GM18508 (cell line): ENCODE data around the gene S100A5.
"Not testable (repeated sequence)": the region's sequence is repeated elsewhere in the genome, so short reads cannot be mapped to it uniquely, and the experiment has no call there.

ENCODE experiments used
- ATAC-seq: cut with Tn5 transposase; IDR thresholded peaks from one replicate; pipeline ENCODE4 v1.9.1; 2021; ENCODE audit warnings: moderate number of reproducible peaks; ENCODE audit not compliant: insufficient read depth, unreplicated experiment

S100A5 gene

DNA sequence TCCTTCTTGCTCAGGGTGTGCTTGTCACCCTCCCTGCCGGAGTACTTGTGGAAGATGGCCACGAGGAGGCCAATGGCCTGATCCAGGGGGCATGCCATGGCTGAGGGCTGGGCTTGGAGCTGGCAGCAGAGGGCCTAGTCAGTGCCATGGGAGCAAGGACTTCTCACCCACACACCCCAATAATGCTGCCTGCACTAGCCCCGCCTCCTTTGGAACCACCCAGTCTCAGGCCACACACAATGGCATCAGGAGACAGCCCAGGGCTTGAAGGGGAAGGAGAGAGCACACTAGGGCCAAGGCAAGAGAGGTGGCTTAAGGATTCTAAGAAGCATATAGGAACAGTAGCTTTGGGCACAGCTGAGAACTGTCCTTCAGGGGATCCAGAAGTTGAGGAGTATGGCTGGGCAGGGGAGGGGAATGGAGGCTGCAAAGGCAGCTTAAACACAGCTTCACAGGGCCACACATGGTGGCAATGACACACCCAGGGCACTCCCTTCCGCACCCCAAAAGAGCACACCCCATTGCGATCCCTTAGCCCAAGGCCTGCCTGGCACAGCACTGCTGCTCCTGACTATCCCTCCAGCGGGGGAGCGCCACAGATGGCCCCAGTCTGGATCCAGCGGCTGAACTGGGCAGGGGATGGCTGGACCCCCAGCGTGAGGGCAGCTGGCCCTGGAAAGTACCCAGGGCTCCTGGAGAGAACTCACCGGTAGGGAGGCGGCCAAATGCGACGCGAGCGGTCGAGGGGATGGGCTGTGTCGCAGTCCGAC is 5.3 kb downstream of the S100A5 start, which contains the start of gene S100A6:
TSS of gene S100A6 (minus strand) at position 750 of the 770 bp plus-strand sequence. CDS start at position 98, 652 bp downstream.
- ATAC-seq = no peak

DNA sequence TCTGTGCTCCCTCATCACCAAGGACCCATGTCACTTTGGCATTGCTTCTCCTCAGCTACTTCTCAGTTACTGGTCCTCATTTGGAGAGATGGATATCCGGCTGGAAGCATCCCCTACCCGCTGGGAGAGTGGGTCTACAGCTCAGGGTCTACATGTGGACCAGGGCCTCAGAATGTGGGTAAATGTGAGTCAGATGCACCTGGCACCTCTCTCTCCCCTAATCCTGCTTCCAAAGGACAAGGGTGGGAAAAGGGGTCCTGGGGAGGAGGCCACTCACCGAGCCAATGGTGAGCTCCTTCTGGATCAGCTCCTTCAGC is 5.9 kb downstream of the S100A5 start:
- ATAC-seq = no peak

DNA sequence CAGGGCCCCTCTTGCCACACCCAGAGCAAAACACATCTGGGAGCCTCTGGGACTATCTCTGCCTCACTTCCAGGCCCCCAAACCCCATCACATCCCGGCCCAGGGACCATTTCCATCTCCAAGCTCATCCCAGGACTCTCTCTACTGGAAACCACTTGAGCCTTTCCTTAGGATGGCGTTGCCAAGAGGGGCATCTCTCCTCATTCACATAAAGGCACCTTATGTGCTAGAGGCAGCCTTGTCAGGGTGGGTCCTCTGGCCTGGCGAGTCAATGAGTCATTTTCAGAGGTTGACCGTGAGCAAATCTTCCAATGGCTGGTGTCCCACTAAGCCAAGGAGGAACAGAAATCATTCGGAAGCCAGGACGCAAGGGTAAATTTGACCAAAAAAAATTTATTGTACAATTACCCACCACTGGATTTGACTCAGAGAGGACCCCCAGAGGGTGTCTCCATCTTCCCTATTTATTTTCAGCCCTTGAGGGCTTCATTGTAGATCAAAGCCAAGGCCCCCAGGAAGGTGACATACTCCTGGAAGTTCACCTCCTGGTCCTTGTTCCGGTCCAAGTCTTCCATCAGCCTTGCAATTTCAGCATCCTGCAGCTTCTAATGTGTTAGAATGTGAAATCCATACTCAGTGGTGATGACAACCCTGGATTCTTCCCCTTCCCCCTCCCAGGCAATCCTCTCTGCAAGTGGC is 6.4 kb downstream of the S100A5 start:
- ATAC-seq = no peak

DNA sequence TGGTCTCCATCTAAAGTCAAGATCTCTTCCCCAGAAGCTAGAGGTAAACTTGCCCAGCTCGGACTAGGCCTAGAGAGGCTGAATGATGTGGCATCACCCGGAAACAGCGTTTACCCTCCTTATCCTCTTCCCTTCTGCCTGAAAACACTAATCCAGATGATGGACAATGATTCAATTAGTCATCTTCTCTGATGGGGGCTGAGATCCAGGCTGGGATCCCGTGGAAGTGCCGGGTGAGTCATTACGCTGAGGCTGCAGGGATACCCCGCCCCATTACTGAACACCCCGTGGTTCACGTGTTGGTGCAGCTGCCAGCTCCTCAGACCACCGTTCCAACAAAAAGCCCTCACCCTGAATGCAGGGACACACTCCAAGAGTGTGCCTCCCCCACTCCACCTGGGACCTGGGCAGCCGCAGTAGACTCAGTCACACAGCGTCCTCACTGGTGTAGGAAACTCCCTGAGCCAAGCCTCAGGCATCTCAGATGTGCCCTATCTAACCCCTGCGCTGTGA is 7.0 kb downstream of the S100A5 start:
- ATAC-seq = no peak

- no peak for ATAC-seq
Observed at GRCh38 chr1:153532769-153533599, 7.8 kb downstream of the S100A5 start.

DNA sequence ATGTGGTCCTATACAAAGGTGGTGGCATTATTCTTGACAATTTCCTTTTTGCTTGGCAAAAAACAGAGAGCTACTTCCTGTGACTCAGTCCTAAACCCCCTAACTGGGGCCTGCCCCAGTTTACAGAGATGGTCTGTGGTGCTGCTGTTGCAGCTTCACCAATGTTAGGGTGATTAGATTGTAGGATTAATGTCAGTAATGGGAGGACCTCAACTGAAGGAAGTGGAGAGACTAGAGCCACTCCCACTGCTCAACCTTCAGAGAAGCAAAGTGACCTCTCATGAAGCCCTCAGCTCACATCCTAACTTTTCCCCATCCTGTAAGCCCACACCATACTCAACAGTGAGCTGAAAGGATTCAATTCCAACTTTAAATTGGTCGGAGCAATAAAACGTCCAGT is 8.6 kb downstream of the S100A5 start:
- no peak for ATAC-seq

GRCh38 chr1:153531638-153532037 is 9.1 kb downstream of the S100A5 start:
- ATAC-seq = no peak

- no peak for ATAC-seq
Observed at GRCh38 chr1:153527683-153528040, 13.1 kb downstream of the S100A5 start.

DNA sequence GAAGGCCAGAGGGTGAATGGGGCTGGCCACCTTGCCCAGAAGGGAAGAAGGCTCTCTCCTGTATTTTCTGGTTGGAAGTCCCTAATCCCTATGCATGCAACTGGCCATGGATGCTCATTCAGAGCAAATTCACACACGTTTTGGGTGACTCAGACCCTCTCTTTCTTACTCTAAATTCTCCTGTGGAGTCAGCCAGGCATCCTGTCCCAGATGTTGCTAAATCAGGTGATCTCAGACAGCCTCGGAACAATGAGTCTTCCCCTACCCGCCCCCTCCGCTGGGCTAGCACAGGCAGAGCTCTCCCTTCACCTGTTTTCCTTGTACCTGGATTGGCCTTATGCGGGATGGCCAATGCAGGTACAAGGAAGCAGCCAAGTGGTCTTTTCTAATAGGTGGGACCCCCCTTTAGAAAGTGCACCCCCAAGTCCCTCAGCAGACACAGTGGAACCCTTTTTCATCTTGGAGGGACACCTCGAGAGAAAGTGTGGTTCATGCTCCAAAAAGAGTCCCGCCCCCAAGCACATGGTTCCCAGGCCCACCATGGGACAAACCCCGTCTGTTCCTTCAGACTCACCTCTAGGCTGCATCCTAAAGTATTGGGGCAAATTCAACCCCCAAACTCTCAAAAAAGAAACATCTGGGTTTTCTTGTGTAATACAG is 13.6 kb downstream of the S100A5 start:
- ATAC-seq = no peak

- no peak for ATAC-seq
Observed at GRCh38 chr1:153526132-153526543, 14.6 kb downstream of the S100A5 start.

GRCh38 chr1:153525088-153525728 is 15.5 kb downstream of the S100A5 start:
- no peak for ATAC-seq

DNA sequence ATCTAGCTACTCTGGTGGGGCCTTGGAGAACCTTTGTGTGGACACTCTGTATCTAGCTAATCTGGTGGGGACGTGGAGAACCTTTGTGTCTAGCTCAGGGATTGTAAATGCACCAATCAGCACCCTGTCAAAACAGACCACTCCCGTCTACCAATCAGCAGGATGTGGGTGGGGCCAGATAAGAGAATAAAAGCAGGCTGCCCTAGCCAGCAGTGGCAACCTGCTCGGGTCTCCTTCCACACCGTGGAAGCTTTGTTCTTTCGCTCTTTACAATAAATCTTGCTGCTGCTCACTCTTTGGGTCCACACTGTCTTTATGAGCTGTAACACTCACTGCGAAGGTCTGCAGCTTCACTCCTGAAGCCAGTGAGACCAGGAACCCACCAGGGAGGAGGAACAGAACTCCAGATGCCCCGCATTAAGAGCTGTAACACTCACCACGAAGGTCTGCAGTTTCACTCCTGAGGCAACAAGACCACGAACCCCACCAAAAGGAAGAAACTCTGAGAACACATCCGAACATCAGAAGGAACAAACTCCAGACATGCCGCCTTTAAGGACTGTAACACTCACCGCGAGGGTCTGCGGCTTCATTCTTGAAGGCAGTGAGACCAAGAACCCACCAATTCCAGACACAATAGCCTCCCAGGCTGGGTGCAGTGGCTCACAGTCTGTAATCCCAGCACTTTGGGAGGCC is 18.2 kb downstream of the S100A5 start:
- not testable (repeated sequence) for ATAC-seq

DNA sequence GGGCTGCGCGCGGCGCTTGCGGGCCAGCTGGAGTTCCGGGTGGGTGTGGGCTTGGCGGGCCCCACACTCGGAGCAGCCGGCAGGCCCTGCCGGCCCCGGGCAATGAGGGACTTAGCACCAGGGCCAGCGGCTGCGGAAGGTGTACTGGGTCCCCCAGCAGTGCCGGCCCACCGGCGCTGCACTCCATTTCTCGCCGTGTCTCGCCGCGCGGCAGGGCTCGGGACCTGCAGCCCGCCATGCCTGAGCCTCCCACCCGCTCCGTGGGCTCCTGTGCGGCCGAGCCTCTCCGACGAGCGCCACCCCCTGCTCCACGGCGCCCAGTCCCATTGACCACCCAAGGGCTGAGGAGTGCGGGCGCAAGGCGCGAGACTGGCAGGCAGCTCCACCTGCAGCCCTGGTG is 18.9 kb downstream of the S100A5 start:
- not testable (repeated sequence) for ATAC-seq

DNA sequence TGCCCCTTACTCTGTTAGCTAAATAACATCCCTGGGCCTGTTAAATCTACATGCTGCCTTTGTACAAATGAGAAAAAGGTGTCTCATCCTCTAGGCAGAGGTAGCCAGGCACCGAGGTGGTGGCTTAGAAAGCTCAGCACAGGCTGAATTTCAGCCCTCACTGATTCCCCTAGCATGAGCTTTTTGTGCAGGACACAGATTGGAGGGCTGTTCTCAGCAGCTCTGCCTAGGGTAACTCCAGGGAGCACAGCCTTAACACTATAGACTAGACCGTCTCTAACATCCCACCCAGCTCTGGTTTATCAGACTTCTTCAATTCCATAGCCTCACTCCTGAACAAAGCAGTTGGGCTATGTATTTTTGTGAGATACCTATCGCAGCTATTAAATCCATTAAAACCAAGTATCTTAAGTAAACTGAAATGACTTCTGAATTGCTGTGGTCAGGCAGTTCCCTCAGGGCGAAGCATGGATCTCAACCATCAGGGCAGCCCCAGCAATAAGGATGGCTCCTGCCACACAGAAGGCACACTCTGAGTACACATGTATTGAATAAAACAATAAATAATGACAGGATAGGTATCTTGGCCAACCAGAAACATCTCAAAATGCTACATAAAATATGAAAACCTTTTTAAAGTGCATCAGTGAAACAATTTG is 19.8 kb downstream of the S100A5 start:
- ATAC-seq = no peak

DNA sequence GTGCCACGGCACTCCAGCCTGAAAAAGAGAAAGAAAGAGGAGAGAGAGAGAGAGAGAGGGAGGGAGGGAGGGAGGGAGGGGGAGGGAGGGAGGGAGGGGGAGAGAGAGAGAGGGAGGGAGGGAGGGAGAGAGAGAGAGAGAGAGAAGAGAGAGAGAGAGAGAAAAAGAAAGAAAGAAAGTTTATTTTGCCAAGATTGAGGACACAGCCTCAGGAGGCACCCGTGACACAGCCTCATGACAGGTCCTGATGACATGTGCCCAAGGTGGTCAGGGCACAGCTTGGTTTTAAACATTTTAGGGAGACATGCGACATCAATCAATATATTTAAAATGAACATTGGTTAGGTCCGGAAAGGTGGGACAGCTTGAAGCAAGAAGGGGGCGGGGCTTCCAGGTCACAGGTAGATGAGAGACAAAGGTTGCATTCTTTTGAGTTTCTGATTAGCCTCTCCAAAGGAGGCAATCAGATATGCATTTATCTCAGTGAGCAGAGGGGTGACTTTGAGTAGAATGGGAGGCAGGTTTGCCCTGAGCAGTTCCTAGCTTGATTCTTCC is 20.5 kb downstream of the S100A5 start:
- not testable (repeated sequence) for ATAC-seq

DNA sequence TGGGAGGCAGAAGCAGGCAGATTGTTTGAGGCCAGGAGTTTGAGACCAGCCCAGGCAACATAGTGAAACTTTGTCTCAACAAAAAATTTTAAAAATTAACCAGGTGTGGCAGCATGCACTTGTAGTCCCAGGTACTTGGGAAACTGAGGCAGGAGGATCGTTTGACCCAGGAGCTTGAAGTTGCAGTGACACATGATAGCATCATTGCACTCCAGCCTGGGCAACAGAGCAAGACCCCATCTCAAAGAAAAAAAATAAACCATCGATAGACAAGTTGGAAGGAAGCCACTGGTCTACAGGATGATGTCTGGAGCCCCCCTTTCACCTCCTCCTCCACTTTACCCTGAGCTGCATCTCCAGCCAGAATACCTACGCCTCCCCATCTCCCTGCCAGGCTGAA is 21.5 kb downstream of the S100A5 start:
- no peak for ATAC-seq

DNA sequence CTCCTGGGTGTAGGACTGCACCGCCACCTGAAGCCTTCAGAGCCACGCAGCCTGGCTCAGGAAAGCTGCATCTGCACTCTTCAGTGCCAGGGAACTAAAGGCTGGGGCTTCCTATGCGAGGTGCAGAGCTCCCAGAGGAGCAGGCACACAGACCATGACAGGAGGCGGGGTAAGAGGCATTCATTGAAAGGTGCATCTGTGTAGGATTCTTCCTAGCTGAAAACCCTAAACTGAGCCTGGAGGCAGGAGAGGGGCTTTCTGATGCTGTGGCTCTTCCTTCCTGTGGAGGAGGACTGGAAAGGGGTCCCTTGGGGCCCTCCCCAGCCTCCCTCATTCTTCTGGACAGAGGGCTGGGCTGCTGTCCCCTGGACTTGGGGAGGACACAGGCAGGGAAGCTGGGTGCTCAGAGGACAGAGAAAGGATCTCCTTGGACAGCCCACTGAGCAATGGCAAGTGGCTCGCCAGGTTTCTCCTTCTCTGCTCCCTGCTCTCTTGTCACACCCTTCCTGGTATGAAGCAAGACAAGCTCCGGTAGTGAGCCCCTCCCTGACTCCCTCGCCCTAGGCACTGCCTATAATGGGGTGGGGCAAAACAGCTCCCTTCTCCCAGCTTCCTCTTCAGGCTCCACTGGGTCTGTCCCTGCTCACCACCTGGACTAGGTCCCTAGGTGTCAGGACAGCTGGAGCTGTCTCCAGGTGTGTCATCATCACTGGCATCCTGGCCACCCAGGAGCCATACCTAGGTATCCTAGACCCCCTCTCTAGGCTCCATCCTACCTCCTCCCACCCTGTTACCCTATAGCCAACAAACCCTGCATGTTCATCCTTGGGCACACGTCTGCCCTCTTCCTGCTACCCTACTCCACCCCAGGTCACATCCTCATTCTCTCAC is 25.0 kb downstream of the S100A5 start:
- no peak for ATAC-seq

DNA sequence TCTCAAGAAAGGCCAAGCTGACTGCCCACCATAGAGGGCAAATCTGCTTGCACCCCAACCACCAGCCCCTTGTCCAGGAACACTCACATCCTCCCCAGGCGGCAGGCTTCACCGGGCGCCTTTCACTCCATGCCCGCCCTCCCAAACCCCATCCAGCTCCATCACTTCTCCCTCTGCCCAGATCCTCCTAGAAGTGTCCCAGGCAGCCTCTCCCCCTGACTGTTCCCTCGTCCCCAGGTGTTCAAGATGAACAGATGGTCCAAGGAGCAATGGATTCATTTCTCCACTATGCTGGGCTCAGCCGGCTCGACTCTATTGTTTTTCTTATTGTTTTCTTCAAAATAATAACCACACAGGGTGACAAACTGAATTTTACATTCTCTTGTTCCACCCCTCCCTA is 27.1 kb downstream of the S100A5 start:
- no peak for ATAC-seq
